NT2/D1 (cell line): ENCODE measurements around the gene SPIRE1.

Source experiments
- SUZ12 ChIP-seq: IDR thresholded peaks from 2 replicates; pipeline ENCODE4 v1.6.1; 2011; ENCODE audit not compliant: insufficient read length, insufficient read depth; ENCODE audit errors: extremely low read depth
- YY1 ChIP-seq: IDR thresholded peaks from 2 replicates; pipeline ENCODE4 v1.6.1; 2011; ENCODE audit not compliant: insufficient read length, insufficient read depth
- ZNF274 ChIP-seq: IDR thresholded peaks from 2 replicates; pipeline ENCODE4 v1.6.1; 2011; ENCODE audit warnings: mild to moderate bottlenecking, low read depth, low read length

DNA sequence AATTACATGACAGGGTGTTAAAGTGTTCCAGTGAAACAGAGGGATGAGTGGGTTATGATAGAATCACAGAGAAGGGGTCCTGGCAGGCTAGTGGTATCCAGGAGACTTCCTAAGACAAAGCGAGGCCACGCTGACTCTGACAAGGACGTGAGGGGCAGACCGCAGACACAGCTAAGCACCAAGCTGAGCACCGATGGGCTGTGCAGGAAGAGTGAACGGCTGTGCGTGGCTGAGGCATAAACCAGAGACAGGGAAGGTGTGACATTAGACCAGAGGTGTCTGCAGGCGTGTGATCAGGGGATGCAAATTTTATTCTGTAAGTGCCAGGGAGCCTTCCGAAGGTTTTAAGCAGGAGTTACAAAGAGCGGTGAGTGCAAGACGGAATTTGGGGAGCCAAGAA lies 180.3 kb downstream of the SPIRE1 start:
- TF ChIP-seq ZNF274: no peak
- no peak for TF ChIP-seq YY1
- no peak for TF ChIP-seq SUZ12
